Fibroblast of mammary gland (primary cell): ENCODE results near the gene HHAT.

ENCODE experiments used
- DNase-seq: peaks from one replicate; pipeline ENCODE4 v3.0.0-alpha.2; 2010; ENCODE audit warnings: low read depth
- H3K4me3 ChIP-seq: 2 replicates; pipeline ENCODE4 v1.5.1; 2011; ENCODE audit warnings: low read depth, mild to moderate bottlenecking, low read length, moderate library complexity; ENCODE audit not compliant: control insufficient read depth
- TF ChIP-seq, protein P1 (sequence below): conservative IDR thresholded peaks from 2 replicates; pipeline ENCODE4 v1.5.1; 2011; ENCODE audit warnings: low read depth, low read length, inconsistent platforms; ENCODE audit not compliant: control insufficient read depth, insufficient read depth

Gene HHAT

DNA sequence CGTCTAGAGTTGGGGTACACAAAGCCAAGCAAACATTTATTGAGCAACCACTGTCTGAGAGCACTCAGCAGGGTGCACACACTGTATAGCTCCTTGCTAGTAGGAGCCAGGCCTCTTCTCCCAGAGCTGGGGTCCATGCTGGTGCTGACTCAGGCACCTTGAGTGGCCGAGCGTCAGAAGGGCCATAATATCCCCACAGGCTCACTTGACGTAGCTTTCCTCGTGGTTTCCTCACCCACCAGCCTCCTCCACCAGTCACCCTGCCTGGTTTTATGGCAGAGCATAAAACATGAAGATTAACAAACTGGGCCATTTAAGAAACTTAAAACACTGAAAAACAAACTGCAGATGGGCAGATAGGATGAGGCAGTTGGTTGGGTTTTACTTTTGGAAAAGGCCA is 361.5 kb downstream of the HHAT start:
- no peak for DNase-seq
- TF ChIP-seq, protein P1, sequence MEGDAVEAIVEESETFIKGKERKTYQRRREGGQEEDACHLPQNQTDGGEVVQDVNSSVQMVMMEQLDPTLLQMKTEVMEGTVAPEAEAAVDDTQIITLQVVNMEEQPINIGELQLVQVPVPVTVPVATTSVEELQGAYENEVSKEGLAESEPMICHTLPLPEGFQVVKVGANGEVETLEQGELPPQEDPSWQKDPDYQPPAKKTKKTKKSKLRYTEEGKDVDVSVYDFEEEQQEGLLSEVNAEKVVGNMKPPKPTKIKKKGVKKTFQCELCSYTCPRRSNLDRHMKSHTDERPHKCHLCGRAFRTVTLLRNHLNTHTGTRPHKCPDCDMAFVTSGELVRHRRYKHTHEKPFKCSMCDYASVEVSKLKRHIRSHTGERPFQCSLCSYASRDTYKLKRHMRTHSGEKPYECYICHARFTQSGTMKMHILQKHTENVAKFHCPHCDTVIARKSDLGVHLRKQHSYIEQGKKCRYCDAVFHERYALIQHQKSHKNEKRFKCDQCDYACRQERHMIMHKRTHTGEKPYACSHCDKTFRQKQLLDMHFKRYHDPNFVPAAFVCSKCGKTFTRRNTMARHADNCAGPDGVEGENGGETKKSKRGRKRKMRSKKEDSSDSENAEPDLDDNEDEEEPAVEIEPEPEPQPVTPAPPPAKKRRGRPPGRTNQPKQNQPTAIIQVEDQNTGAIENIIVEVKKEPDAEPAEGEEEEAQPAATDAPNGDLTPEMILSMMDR: no peak

DNA sequence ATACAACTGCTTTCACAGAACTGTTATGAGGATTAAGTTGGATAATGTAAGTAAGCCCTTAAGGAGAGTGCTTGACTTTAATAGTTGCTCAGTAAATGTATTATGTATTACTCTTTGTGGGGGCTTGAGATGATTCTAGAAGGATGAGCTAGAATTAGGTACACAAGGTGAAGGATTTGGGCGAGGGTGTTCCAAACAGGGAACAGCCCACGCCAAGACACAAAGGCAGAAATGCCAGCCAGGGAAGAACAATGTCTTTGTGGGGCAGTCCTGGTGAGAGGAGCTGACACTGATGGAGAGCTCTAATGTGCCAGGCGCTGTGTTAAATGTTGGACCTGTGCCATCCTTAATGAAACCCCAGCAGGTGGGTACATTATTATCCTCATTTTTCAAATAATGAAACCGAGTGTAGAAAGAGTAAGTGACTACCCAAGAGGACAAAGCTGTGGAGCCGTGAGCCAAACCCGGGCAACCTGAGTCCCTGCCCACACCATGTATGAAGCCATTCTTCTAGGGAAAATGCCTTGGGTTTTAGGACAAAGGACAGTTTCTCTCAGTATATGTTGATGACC is 362.4 kb downstream of the HHAT start:
- no peak for DNase-seq
- H3K4me3 ChIP-seq: no peak overlapping the region
- TF ChIP-seq, protein P1: no peak

More for the DNA sequence above, 361.5 kb downstream of the HHAT start:
- no peak overlapping the region for H3K4me3 ChIP-seq

DNA sequence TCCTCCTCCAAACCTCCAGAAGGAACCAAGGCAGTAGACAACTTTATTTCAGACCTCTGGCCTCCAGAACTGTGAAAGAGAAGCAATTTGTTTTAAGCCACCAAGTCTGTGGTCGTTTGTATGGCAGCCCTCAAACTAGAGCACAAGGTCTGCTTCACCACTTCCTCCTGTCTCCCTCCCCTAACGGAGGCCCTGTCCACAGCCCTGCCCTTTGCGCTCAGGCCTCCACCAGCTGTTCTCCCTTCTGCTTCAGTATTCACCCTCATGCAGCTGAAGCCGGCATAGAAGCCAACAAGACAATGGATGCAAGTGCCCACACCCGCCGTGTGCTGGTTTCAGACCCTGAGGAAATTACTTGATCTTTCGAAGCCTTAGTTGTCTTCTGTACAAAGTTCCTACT is 364.1 kb downstream of the HHAT start:
- DNase-seq: no peak
- TF ChIP-seq, protein P1: no peak
- H3K4me3 ChIP-seq: no peak overlapping the region

DNA sequence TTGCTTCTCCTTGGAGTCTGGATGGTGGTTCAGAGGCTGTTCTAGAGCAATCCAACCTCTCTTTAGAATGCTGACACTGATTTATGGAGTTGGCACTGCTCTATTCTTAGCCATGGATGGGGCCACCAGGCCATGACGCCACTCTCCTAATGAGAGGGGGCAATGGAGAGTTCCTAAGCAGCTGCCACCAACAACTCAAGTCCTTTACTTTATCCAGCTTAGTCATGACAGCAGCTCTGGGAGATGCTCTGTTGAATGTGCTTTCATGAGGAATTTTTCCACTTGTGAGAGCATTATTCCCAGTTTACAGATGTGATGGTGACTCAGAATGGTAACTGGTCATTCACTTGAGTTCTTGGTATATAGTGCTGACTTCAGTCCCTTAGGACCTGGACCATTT is 366.3 kb downstream of the HHAT start:
- H3K4me3 ChIP-seq: no peak overlapping the region
- DNase-seq: no peak
- TF ChIP-seq, protein P1: no peak

DNA sequence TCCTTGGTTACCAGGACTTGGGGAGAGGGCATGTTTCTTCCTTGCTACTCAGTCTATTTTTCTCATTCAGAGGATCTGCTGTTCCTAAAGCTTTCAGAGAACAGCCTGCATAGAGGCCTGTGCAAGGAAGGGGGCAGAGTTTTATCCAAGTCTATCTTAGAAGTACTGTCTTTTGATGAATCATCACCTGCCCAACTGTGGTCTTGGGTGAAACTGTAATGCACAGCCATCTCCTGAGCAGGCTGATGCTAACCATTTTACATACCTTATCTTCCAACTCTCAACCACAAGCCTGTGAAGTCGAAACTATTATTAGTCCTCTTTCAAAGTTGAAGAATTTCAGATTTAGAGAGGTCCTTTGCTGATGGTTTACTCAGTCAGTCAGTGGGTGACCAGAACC is 368.0 kb downstream of the HHAT start:
- TF ChIP-seq, protein P1: no peak
- no peak for DNase-seq
- no peak overlapping the region for H3K4me3 ChIP-seq

DNA sequence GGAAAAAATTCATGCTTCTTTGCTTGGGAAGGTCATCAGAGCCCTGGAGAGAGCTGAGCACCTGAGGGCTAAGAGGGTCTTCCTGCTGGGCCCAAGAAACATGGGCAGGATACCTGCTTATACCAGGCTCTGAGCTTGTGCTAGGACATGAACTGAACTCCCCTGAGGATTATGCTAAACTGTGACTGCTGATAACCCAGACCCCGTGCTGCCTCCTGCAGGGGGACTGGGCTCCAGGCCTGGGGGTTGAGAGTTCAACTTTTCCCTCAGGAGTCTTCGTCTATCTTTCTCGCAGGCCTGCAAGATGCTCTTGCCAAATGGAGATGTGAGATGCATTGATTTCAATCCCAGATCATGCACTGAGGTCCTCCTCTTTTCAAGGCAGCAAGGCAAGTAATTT is 368.5 kb downstream of the HHAT start:
- DNase-seq: no peak
- TF ChIP-seq, protein P1: no peak
- no peak overlapping the region for H3K4me3 ChIP-seq

DNA sequence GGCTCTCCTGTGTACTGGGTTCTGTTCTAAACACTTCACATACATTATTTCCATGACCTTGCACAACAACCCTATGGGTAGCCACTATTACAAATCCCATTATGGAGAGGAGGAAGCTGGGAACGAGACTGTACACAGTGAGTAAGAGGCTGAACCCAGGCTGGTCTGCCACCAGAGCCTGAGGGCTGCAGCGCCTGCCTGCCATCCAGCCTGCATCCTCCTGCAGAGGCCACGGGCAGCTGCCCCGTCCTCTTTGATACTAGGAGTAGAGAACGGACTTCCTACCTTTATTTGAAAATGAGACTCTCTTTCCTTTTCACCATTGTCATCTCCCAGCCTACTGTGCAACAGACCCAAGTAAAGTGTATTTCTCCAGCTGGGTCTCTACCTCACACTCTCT is 370.0 kb downstream of the HHAT start:
- no peak overlapping the region for H3K4me3 ChIP-seq
- TF ChIP-seq, protein P1: no peak
- no peak for DNase-seq
